ENCODE data around the gene MICAL3. TPM values are rescaled to one million over a fixed set of nuclear protein-coding genes. Genes with fewer than 3 reads are reported as not detected.

The MICAL3 gene
- total and polyA plus RNA-seq, 2 of the 8 experiments (the other 6 are each of a cell fraction or from before 2014, with no cell fraction given) = 8.3 to 41.8 TPM

DNA sequence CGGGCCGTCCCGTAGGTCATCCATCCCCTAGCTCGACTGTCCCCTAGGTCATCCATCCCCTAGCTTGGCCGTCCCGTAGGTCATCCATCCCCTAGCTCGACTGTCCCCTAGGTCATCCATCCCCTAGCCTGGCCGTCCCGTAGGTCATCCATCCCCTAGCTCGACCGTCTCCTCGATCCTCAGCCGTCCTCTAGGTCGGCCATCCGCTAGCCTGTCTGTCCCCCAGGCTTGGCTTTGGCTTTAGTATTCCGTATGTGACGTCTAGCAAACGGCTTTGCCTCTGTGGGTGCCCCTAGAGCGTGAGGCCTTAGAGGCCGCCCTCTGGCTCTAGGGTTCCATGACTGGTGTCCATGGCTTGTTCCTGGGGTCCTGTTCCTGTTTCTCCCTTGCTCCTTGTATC is 209.5 kb downstream of the MICAL3 start:
- Histone ChIP-seq H3K4me3 (ENCODE audit: extremely low read depth in 1 of 4, insufficient read depth in 2 of 4, low read depth in 3 of 4, low read length in 4 of 4) (no peak overlapping the region), H3K56ac (replicated peaks; ENCODE audit: insufficient read length, low read depth, low read length) (no peak overlapping the region), H3K23ac (ENCODE audit: insufficient read length) (no peak overlapping the region), H2BK15ac (ENCODE audit: low read length) (no peak overlapping the region), H3K27me3 (replicated peaks in 1 of 4; ENCODE audit: control insufficient read depth in 3 of 4, extremely low read depth in 1 of 4, insufficient read depth in 3 of 4, low read length in 3 of 4) (no peaks in the 10 kb centered on the region), H3K36me3 (ENCODE audit: control insufficient read depth in 2 of 4, insufficient read depth in 4 of 4, low read length in 3 of 4) (peaks cover 0 to 3% (median 0%) of the 10 kb centered on the region in 4 experiments; a peak in 3 of 8 replicates), H3K27ac (ENCODE audit: low read depth, low read length) (no peak overlapping the region), H4K5ac (ENCODE audit: insufficient read length, low read depth, low read length) (no peak overlapping the region), H2BK5ac (ENCODE audit: low read depth, low read length) (no peak overlapping the region), H3K23me2 (ENCODE audit: low read depth, low read length) (no peaks in the 10 kb centered on the region), H2BK20ac (ENCODE audit: low read length) (no peak overlapping the region), H2AFZ (ENCODE audit: low read length) (no peak overlapping the region), H3K4me2 (ENCODE audit: insufficient read depth in 1 of 2, low read depth in 2 of 2, low read length in 2 of 2) (no peak overlapping the region), H3K9me3 (ENCODE audit: insufficient read depth in 2 of 2, low read depth in 1 of 2, low read length in 1 of 2) (no peaks in the 10 kb centered on the region), H3K9ac (replicated peaks in 1 of 4; ENCODE audit: extremely low read depth in 1 of 4, low read depth in 3 of 4, low read length in 3 of 4) (no peak overlapping the region), H4K91ac (replicated peaks; ENCODE audit: insufficient read length, low read length) (no peak overlapping the region), H4K8ac (ENCODE audit: extremely low read depth, insufficient read depth, low read length) (no peak overlapping the region), H3K18ac (ENCODE audit: extremely low read depth, low read length) (no peak overlapping the region), H3K14ac (ENCODE audit: insufficient read length) (no peak overlapping the region), H3K4ac (replicated peaks; ENCODE audit: insufficient read length, low read depth, low read length) (no peak overlapping the region), H4K20me1 (replicated peaks in 1 of 2; ENCODE audit: control insufficient read depth in 1 of 2, insufficient read depth in 2 of 2, low read length in 2 of 2) (peaks cover 0 to 1% of the 10 kb centered on the region in 2 experiments), H3K79me2 (ENCODE audit: control insufficient read depth in 1 of 2, insufficient read depth in 2 of 2, low read length in 2 of 2) (no peaks in the 10 kb centered on the region), H2BK120ac (replicated peaks; ENCODE audit: low read depth, low read length) (no peak overlapping the region), H2BK12ac (ENCODE audit: low read depth, low read length) (no peak overlapping the region), H3K4me1 (replicated peaks in 1 of 4; ENCODE audit: control insufficient read depth in 3 of 4, insufficient read depth in 4 of 4, low read length in 3 of 4) (peaks cover 0 to 1% (median 0%) of the 10 kb centered on the region in 4 experiments; a peak in 2 of 7 replicates), H3K79me1 (ENCODE audit: low read depth, low read length) (no peaks in the 10 kb centered on the region; the same call in 1 of the 2 replicates), H2AK5ac (ENCODE audit: low read depth, low read length) (no peak overlapping the region)
- CTCF ChIA-PET (ENCODE audit: partially characterized antibody) = interaction anchor here (0.6 to 2.4 kb wide), 3 partner anchors 15 to 255 kb away, joined by 3 to 9 read pairs (median 3); no protein-coding TSS in a partner anchor
- no peak for FAIRE-seq
- whole genome bisulfite sequencing, 2 experiments (ENCODE audit: extremely low coverage in 1 of 2, insufficient coverage in 1 of 2, insufficient read length in 1 of 2, insufficient replicate concordance in 2 of 2, low coverage in 1 of 2, low lambda C conversion rate in 2 of 2, missing lambda C conversion rate in 1 of 2) = 92% methylated on average over 19 of the region's 20 CpGs; no CpG with 5 or more reads in 1 of the 2 experiments
- no peak for DNase-seq (ENCODE audit: low read depth in 1 of 2, low spot score in 2 of 2)
- POLR2A ChIA-PET (ENCODE audit: partially characterized antibody) = no interaction called here
- TF ChIP-seq EP300 (IDR thresholded peaks at IDR 0.05; ENCODE audit: borderline replicate concordance in 1 of 2, low read depth in 2 of 2, low read length in 2 of 2) (no peak), TAF7 (optimal IDR thresholded peaks at IDR 0.05; ENCODE audit: borderline replicate concordance, low read depth, low read length) (no peak), SP2 (IDR thresholded peaks at IDR 0.05; ENCODE audit: low read length) (no peak), SUZ12 (IDR thresholded peaks at IDR 0.05; ENCODE audit: low read length) (no peak), SIRT6 (IDR thresholded peaks at IDR 0.05; ENCODE audit: low read length) (no peak), RBBP5 (IDR thresholded peaks at IDR 0.05; ENCODE audit: borderline replicate concordance, low read depth, low read length) (no peak), CREB1 (IDR thresholded peaks at IDR 0.05) (no peak), MAFK (IDR thresholded peaks at IDR 0.05; ENCODE audit: low read depth, low read length) (no peak), CBX5 (IDR thresholded peaks at IDR 0.05; ENCODE audit: low read depth, low read length) (no peak)
- TF ChIP-seq, protein P1, sequence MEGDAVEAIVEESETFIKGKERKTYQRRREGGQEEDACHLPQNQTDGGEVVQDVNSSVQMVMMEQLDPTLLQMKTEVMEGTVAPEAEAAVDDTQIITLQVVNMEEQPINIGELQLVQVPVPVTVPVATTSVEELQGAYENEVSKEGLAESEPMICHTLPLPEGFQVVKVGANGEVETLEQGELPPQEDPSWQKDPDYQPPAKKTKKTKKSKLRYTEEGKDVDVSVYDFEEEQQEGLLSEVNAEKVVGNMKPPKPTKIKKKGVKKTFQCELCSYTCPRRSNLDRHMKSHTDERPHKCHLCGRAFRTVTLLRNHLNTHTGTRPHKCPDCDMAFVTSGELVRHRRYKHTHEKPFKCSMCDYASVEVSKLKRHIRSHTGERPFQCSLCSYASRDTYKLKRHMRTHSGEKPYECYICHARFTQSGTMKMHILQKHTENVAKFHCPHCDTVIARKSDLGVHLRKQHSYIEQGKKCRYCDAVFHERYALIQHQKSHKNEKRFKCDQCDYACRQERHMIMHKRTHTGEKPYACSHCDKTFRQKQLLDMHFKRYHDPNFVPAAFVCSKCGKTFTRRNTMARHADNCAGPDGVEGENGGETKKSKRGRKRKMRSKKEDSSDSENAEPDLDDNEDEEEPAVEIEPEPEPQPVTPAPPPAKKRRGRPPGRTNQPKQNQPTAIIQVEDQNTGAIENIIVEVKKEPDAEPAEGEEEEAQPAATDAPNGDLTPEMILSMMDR (IDR thresholded peaks at IDR 0.05; ENCODE audit: control extremely low read depth in 1 of 3, insufficient read depth in 1 of 3, low read depth in 1 of 3, low read length in 3 of 3) = no peak
- TF ChIP-seq, protein P2, sequence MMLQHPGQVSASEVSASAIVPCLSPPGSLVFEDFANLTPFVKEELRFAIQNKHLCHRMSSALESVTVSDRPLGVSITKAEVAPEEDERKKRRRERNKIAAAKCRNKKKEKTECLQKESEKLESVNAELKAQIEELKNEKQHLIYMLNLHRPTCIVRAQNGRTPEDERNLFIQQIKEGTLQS (IDR thresholded peaks at IDR 0.05; ENCODE audit: insufficient read depth, low read depth, low read length) = no peak
